ENCODE results near the gene SULT2B1.

GRCh38 chr19:48609571-48610108 lies 57.7 kb downstream of the SULT2B1 start:
- no peak for TF ChIP-seq GATA2 (IDR thresholded peaks at IDR 0.05; ENCODE audit: low read depth, low read length)
- no peak for TF ChIP-seq GATA3 (IDR thresholded peaks at IDR 0.05; ENCODE audit: low read depth, low read length)

Measured in SH-SY5Y (cell line).